Measurements from ENCODE around the gene SLC6A18.

- no peak for TF ChIP-seq CTCF (IDR thresholded peaks at IDR 0.05)
- no peak for TF ChIP-seq POLR2AphosphoS5 (IDR thresholded peaks at IDR 0.05; ENCODE audit: low read depth, low read length)
- TF ChIP-seq REST (IDR thresholded peaks at IDR 0.05; ENCODE audit: insufficient read depth in 1 of 2, low read depth in 2 of 2, low read length in 1 of 2), result no peak
Measured at GRCh38 chr5:1276930-1277329, 51.7 kb downstream of the SLC6A18 start.

Measured in Panc1 (cell line).